GM04503 (cell line): ENCODE results near the gene ZBTB24.

Experiments used
- DNase-seq: peaks from one replicate; pipeline ENCODE4 v3.0.0-alpha.2; 2012; ENCODE audit warnings: low read depth

The ZBTB24 gene

GRCh38 chr6:109420751-109421150 is 62.3 kb downstream of the ZBTB24 start:
- DNase-seq: no peak

GRCh38 chr6:109417646-109418045 is 65.4 kb downstream of the ZBTB24 start:
- DNase-seq: no peak
